Sigmoid colon (tissue), 3 donors: ENCODE results near the gene SLC44A5.

Source experiments
- POLR2A ChIP-seq, 2 donors: fragments of 450-650 bp; IDR thresholded peaks; one replicate each; pipeline ENCODE4 v1.6.1; 2016; ENCODE audit warnings: antibody characterized with exemption in 2 of 2, mild to moderate bottlenecking in 2 of 2, moderate library complexity in 2 of 2
- TF ChIP-seq, protein P1 (sequence below), 4 experiments: fragments of 450-650 bp in 3 of 4; fragments of 200-600 bp in 1 of 4; IDR thresholded peaks; one replicate each; pipeline ENCODE4 v1.5.1; 2016 to 2019; ENCODE audit warnings: antibody characterized with exemption in 4 of 4, mild to moderate bottlenecking in 3 of 4, moderate library complexity in 2 of 4

DNA sequence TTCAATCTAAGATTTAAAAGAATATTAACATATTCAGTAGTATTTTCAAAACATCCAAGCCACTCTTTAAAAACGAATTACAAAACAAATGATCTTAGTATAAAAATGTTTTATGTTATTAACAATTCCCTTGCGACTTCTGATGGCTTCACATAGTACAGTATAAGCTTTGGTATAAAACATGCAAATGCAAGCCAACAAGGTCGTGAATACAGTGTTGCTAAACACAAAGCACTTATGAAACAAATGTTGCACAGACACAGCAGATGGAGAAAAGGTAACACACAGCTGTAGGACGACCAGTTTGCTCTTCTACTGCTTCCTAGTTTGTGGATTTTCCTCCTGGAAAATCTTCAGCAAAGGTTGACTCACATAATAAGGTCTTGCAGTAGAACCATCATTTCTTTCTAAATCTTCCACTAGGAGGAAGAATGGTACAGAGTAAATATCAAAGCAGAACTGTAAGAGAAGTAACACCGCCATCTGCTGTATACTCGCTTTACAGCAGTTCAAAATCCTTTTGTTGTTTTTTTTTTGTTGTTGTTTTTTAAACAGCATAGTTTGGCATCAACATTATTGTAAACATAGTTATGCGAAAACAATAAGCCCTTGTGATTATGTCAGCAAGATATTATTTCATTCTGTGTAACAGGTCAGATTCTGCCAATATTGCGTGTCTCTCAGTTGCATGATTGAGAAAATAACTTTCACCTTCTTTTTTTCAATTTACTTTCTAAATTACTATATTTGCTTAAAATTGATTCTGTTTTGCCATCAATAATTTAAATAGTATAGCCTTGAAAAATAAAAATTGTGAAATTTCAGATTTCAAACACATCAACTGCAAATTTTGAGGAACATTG is 407.3 kb downstream of the SLC44A5 start:
- no peak for TF ChIP-seq POLR2A (IDR thresholded peaks at IDR 0.05)
- TF ChIP-seq, protein P1, sequence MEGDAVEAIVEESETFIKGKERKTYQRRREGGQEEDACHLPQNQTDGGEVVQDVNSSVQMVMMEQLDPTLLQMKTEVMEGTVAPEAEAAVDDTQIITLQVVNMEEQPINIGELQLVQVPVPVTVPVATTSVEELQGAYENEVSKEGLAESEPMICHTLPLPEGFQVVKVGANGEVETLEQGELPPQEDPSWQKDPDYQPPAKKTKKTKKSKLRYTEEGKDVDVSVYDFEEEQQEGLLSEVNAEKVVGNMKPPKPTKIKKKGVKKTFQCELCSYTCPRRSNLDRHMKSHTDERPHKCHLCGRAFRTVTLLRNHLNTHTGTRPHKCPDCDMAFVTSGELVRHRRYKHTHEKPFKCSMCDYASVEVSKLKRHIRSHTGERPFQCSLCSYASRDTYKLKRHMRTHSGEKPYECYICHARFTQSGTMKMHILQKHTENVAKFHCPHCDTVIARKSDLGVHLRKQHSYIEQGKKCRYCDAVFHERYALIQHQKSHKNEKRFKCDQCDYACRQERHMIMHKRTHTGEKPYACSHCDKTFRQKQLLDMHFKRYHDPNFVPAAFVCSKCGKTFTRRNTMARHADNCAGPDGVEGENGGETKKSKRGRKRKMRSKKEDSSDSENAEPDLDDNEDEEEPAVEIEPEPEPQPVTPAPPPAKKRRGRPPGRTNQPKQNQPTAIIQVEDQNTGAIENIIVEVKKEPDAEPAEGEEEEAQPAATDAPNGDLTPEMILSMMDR (IDR thresholded peaks at IDR 0.05): peak in 3 of 4 experiments; percentile 17 to 48 (median 47)
